ENCODE data around the gene RNF214.

The RNF214 gene

GRCh38 chr11:117289795-117290194 lies 57.3 kb downstream of the RNF214 start:
- DNase-seq: no peak

GRCh38 chr11:117290809-117291396 lies 58.4 kb downstream of the RNF214 start, which contains the start of gene BACE1-AS:
TSS of gene BACE1-AS (plus strand) at chr11:117291346.
- DNase-seq: no peak

- DNase-seq: no peak
These were observed 60.1 kb downstream of the RNF214 start for GRCh38 chr11:117292616-117293015.

GRCh38 chr11:117295438-117296137 lies 63.1 kb downstream of the RNF214 start:
- no peak for DNase-seq

GRCh38 chr11:117296881-117297280 lies 64.4 kb downstream of the RNF214 start:
- no peak for DNase-seq

GRCh38 chr11:117298195-117298594 lies 65.7 kb downstream of the RNF214 start:
- no peak for DNase-seq

- DNase-seq: no peak
These were observed 67.1 kb downstream of the RNF214 start for GRCh38 chr11:117299351-117300282.

- DNase-seq: no peak
These were observed 67.8 kb downstream of the RNF214 start for GRCh38 chr11:117300283-117300663.

- no peak for DNase-seq
These were observed 68.3 kb downstream of the RNF214 start for GRCh38 chr11:117300773-117301172.

GRCh38 chr11:117302228-117302627 lies 69.8 kb downstream of the RNF214 start:
- DNase-seq: no peak

- peak; percentile 37 for DNase-seq
These were observed 70.6 kb downstream of the RNF214 start for GRCh38 chr11:117303101-117303500.

GRCh38 chr11:117303646-117304315 lies 71.3 kb downstream of the RNF214 start:
- no peak for DNase-seq

GRCh38 chr11:117305145-117305544 lies 72.7 kb downstream of the RNF214 start:
- no peak for DNase-seq

- DNase-seq: no peak
These were observed 76.8 kb downstream of the RNF214 start for GRCh38 chr11:117309310-117309709.

- DNase-seq: no peak
These were observed 80.6 kb downstream of the RNF214 start for GRCh38 chr11:117313091-117313490.

- no peak for DNase-seq
These were observed 81.6 kb downstream of the RNF214 start for GRCh38 chr11:117313828-117314768.

- no peak for DNase-seq
These were observed 82.4 kb downstream of the RNF214 start for GRCh38 chr11:117314840-117315239.

GRCh38 chr11:117315285-117316196 lies 83.1 kb downstream of the RNF214 start:
- DNase-seq: no peak

- peak; percentile 77 for DNase-seq
These were observed 83.9 kb downstream of the RNF214 start, which contains the start of gene BACE1 for GRCh38 chr11:117316197-117316961. TSS of gene BACE1 (minus strand) at chr11:117316256. CDS start at chr11:117315795, 461 bp downstream.

- DNase-seq: no peak
These were observed 86.3 kb downstream of the RNF214 start for GRCh38 chr11:117318738-117319137.

Measured in NCI-H774 (cell line).